ENCODE results near the gene CYBC1.

DNA sequence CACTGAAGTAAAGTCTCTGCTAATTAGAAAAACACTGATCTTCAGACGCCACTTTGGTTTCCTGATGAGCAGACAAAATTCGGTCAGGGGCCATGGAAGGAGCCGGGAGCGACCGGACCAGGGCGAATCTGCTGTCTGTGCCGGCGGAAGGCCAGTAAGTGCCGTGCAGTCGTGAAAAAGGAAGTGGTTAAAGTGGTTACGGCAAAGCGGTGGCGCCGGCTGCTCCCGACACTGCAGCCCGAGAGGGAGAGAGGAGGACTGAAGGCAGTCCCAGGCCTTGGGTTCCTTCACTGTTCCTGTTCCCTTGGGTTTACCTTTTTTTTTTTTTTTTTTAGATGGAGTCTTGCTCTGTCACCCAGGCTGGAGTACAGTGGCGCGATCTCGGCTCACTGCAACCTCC lies 49.7 kb downstream of the CYBC1 start:
- TF ChIP-seq CTCF (IDR thresholded peaks at IDR 0.05; ENCODE audit: control extremely low read depth in 1 of 3, insufficient read depth in 1 of 3, low read depth in 1 of 3, low read length in 3 of 3), result no peak
- TF ChIP-seq SUZ12 (IDR thresholded peaks at IDR 0.05; ENCODE audit: low read length), result no peak

All from H1 (cell line).